Gastroesophageal sphincter (tissue), 4 donors: ENCODE results near the gene BACH2. TPM values are rescaled to one million over a fixed set of nuclear protein-coding genes. Genes with fewer than 3 reads are reported as not detected.
"Not testable (repeated sequence)": the region's sequence is repeated elsewhere in the genome, so short reads cannot be mapped to it uniquely, and the experiment has no call there.

Source experiments
- ATAC-seq: fragments of 150-250 bp; one replicate; pipeline ENCODE4 v1.9.1; 2016; ENCODE audit warnings: mild to moderate bottlenecking, moderate library complexity
- H3K27ac ChIP-seq, 4 donors: fragments of 200-600 bp; sonication (generic) in 3 of 4; 1 replicate in 3 of 4; 2 replicates in 1 of 4; pipeline ENCODE4 v1.5.1; 2016 to 2019
- H3K27me3 ChIP-seq: fragments of 200-600 bp; sonication (generic); one replicate; pipeline ENCODE4 v1.5.1; 2019
- H3K36me3 ChIP-seq, 2 donors: fragments of 200-600 bp; sonication (generic); one replicate each; pipeline ENCODE4 v1.5.1; 2019; ENCODE audit warnings: control low read depth in 1 of 2
- H3K4me1 ChIP-seq, 3 donors: fragments of 200-600 bp; sonication (generic); 1 replicate in 2 of 3; 2 replicates in 1 of 3; pipeline ENCODE4 v1.5.1; 2016 to 2019; ENCODE audit warnings: control low read depth in 2 of 3
- H3K4me3 ChIP-seq, 2 donors: fragments of 200-600 bp; sonication (generic); one replicate each; pipeline ENCODE4 v1.5.1; 2019; ENCODE audit warnings: mild to moderate bottlenecking in 1 of 2, moderate library complexity in 1 of 2
- H3K9me3 ChIP-seq, 3 donors: fragments of 200-600 bp; sonication (generic); one replicate each; pipeline ENCODE4 v1.5.1; 2017 to 2019; ENCODE audit warnings: control low read depth in 2 of 3
- CTCF ChIP-seq, 4 experiments: fragments of 200-600 bp in 2 of 4; fragments of 450-650 bp in 2 of 4; sonication (generic) in 1 of 4; IDR thresholded peaks; one replicate each; pipeline ENCODE4 v1.5.1; 2017 to 2019; ENCODE audit warnings: antibody characterized with exemption in 4 of 4, mild to moderate bottlenecking in 2 of 4, moderate library complexity in 2 of 4
- EP300 ChIP-seq: sonication (generic); formaldehyde crosslinking; IDR thresholded peaks from one replicate; pipeline ENCODE4 v1.6.1; 2017; ENCODE audit warnings: antibody characterized with exemption, mild to moderate bottlenecking
- POLR2A ChIP-seq, 2 donors: fragments of 450-650 bp; IDR thresholded peaks; one replicate each; pipeline ENCODE4 v1.6.1; 2017; ENCODE audit warnings: antibody characterized with exemption in 2 of 2, mild to moderate bottlenecking in 2 of 2, moderate library complexity in 1 of 2
- POLR2AphosphoS5 ChIP-seq: sonication (generic); formaldehyde crosslinking; IDR thresholded peaks from one replicate; pipeline ENCODE4 v1.6.1; 2017; ENCODE audit warnings: antibody characterized with exemption
- WGBS, 2 donors: methylation state at CpG; one replicate each; pipeline ENCODE4 v1.1.5; 2018; ENCODE audit warnings: low coverage in 1 of 2; 5-methylcytosine and 5-hydroxymethylcytosine counted together
- total RNA-seq, 4 donors: library from RNA; depleted of rRNA; stranded (reverse); fragments of >200 nt; gene quantifications; one replicate each; pipeline ENCODE4 v1.1.0, GENCODE V29; 2016

Gene BACH2
- total RNA-seq, 4 donors from 2014 or later, result 3.5 to 10.4 (median 3.9) TPM

DNA sequence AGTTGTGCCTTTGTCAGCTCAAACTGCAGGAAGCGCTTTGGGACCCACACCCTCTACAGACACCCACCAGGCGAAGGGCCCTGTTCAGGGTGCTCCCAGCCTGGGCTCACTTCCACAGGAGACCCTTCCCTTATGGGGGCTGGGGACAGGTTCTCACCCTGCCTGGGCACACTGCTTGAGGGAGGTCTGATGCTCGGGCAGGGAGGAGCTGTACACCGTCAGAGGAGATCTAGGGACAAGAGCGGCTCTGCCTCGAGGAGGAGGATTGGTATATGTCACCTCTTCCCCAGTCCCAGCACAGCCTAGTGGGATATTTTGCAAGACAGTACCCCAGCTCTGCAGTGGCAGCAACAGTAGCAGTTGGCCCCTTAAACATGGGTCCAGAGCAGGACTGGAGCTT, 375.4 kb downstream of the BACH2 start:
- ATAC-seq, result no peak
- Histone ChIP-seq H3K4me1 (no peaks in the 10 kb centered on the region), H3K27me3 (peaks cover 17% of the 10 kb centered on the region), H3K27ac (no peak overlapping the region), H3K36me3 (no peaks in the 10 kb centered on the region), H3K4me3 (no peak overlapping the region), H3K9me3 (peaks cover 0 to 16% (median 0%) of the 10 kb centered on the region in 3 donors)
- WGBS, 2 donors, result 83% methylated on average over 1 of the region's 6 CpGs; no CpG with 5 or more reads in 1 of the 2 donors
- no peak for TF ChIP-seq EP300
- no peak for TF ChIP-seq POLR2A (IDR thresholded peaks at IDR 0.05)
- TF ChIP-seq POLR2AphosphoS5, result no peak
- no peak for TF ChIP-seq CTCF (IDR thresholded peaks at IDR 0.05)

- TF ChIP-seq EP300, result no peak
- no peak for TF ChIP-seq POLR2A (IDR thresholded peaks at IDR 0.05)
- no peak for TF ChIP-seq POLR2AphosphoS5
- TF ChIP-seq CTCF (IDR thresholded peaks at IDR 0.05), result no peak
- 60% methylated on average over 1 of the region's 3 CpGs; no CpG with 5 or more reads in 1 of the 2 donors for WGBS, 2 donors
- Histone ChIP-seq H3K9me3 (peaks cover 0 to 25% (median 0%) of the 10 kb centered on the region in 3 donors), H3K4me1 (no peaks in the 10 kb centered on the region), H3K36me3 (no peaks in the 10 kb centered on the region), H3K27me3 (peaks cover 17% of the 10 kb centered on the region), H3K27ac (no peak overlapping the region), H3K4me3 (no peak overlapping the region)
- ATAC-seq, result no peak
Measured at GRCh38 chr6:89917801-89918366, 378.8 kb downstream of the BACH2 start.

DNA sequence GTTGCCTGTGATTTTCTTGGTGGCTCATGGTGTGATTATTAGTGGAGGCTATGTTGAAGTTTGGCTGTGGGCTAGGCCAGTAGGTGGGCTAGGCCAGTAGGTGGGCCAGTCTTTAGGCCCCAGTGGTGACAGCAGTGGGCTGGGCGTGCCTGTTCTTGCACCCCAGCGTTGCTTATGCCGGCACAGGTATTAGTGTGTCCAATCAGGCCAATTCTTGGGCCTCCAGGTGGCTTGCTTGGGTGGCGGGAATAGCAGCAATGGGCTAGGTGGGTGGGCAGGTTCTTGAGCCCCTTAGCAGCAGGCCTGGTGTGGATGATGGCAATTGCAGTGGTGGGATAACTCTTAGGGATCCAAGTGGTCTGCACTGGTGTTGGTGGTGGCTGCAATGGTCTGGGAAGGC, 379.4 kb downstream of the BACH2 start:
- H3K4me3 ChIP-seq, result no peak overlapping the region
- no peak for ATAC-seq
- H3K36me3 ChIP-seq, result no peaks in the 10 kb centered on the region
- no peak overlapping the region for H3K27ac ChIP-seq
- H3K4me1 ChIP-seq, result no peaks in the 10 kb centered on the region
- H3K27me3 ChIP-seq, result peaks cover 12% of the 10 kb centered on the region
- TF ChIP-seq POLR2A (IDR thresholded peaks at IDR 0.05) (no peak), CTCF (IDR thresholded peaks at IDR 0.05) (no peak), POLR2AphosphoS5 (no peak), EP300 (no peak)
- WGBS, 2 donors, result no CpG with 5 or more reads among the region's 4 CpGs
- peaks cover 0 to 25% (median 0%) of the 10 kb centered on the region in 3 donors for H3K9me3 ChIP-seq

DNA sequence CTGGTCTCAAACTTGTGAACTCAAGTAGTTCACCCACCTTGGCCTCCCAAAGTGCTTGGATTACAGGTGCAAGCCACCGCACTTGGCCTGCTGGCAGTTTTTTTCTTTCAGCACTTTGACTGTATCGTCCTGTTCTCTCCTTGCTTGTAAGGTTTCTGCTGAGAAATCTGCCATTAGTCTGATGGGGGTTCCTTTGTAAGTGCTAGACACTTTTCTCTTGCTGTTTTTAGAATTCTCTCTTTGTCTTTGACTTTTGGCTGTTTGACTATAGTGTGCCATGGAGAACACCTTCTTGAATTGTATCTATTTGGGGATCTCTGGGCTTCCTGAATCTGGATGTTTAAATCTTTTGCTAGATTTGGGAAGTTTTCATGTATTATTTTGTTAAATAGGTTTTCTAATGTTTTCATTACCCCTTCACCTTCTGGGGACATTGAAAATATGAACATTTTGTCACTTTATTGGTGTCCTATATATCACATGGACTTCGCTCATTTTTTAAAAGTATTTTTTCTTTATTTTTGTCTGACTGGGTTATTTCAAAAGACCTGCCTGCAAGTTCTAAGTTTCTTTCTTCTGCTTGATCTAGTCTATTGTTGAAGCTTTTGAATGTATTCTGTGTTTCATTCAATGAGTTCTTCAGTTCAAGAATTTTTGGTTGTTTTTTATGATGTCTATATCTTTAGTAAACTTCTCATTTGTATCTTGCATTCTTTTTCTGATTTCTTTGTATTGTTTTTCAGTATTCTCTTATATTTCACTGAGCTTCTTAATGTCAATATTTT, 380.3 kb downstream of the BACH2 start:
- H3K9me3 ChIP-seq, result peaks cover 0 to 25% (median 0%) of the 10 kb centered on the region in 3 donors
- 73 to 94% methylated on average over 3 of the region's 3 CpGs for WGBS, 2 donors
- H3K4me3 ChIP-seq, result no peak overlapping the region
- TF ChIP-seq POLR2AphosphoS5 (no peak), POLR2A (IDR thresholded peaks at IDR 0.05) (no peak), EP300 (no peak), CTCF (IDR thresholded peaks at IDR 0.05) (no peak)
- H3K27ac ChIP-seq, result no peak overlapping the region
- no peak for ATAC-seq
- no peaks in the 10 kb centered on the region for H3K4me1 ChIP-seq
- no peaks in the 10 kb centered on the region for H3K36me3 ChIP-seq
- peaks cover 6% of the 10 kb centered on the region for H3K27me3 ChIP-seq

GRCh38 chr6:89910902-89911240, 385.8 kb downstream of the BACH2 start:
- TF ChIP-seq POLR2A (IDR thresholded peaks at IDR 0.05), result no peak
- Histone ChIP-seq H3K27me3 (peaks cover 3% of the 10 kb centered on the region), H3K36me3 (no peaks in the 10 kb centered on the region), H3K27ac (no peak overlapping the region), H3K9me3 (peaks cover 0 to 6% (median 0%) of the 10 kb centered on the region in 3 donors), H3K4me3 (no peak overlapping the region), H3K4me1 (no peaks in the 10 kb centered on the region)
- 45% methylated on average over 1 of the region's 1 CpG; no CpG with 5 or more reads in 1 of the 2 donors for WGBS, 2 donors
- no peak for ATAC-seq

- 39 to 52% methylated on average over 8 to 10 of the region's 10 CpGs for WGBS, 2 donors
- H3K4me1 ChIP-seq, H3K4me3 ChIP-seq, H3K36me3 ChIP-seq, H3K27ac ChIP-seq, H3K9me3 ChIP-seq, H3K27me3 ChIP-seq, ATAC-seq: not testable (repeated sequence)
Measured at GRCh38 chr6:89910001-89910901, 386.4 kb downstream of the BACH2 start.
